IMR-90 (cell line): ENCODE measurements around the gene SH3GLB2. TPM values are rescaled to one million over a fixed set of nuclear protein-coding genes. Genes with fewer than 3 reads are reported as not detected.

Experiments
- ATAC-seq: fragments of 200-7000 bp; cut with Tn5 transposase; 2 replicates; pipeline ENCODE4 v1.9.1; 2020; ENCODE audit warnings: low read depth, mild to moderate bottlenecking, moderate library complexity
- BruUV-seq: library from RNA; stranded (reverse); fragments of 400-500 nt; replicated peaks from 2 replicates; lab custom pipeline; 2021; lab: Mats Ljungman, UMichigan
- CTCF ChIA-PET: fragments of 300-600 bp; formaldehyde crosslinking; extraction: SDS; loops from one replicate; lab custom pipeline; 2021; ENCODE audit warnings: antibody characterized with exemption; lab: Yijun Ruan, JAX
- POLR2A ChIA-PET: fragments of 300-600 bp; sonication (Branson Sonifier 250); formaldehyde crosslinking; loops from one replicate; lab custom pipeline; 2022; ENCODE audit warnings: antibody characterized with exemption; ENCODE audit not compliant: unreplicated experiment; lab: Charles Lee
- DNase-seq: peaks from one replicate; pipeline ENCODE4 v3.0.0; 2013
- H2AFZ ChIP-seq: replicated peaks from 2 replicates; pipeline ENCODE3; 2013; ENCODE audit warnings: low read length, mild to moderate bottlenecking; ENCODE audit not compliant: poor library complexity
- H2AK5ac ChIP-seq: 2 replicates; pipeline ENCODE4 v1.6.1; 2013; ENCODE audit warnings: low read depth, low read length, inconsistent platforms
- H2AK9ac ChIP-seq: replicated peaks from 2 replicates; pipeline ENCODE3; 2013; ENCODE audit warnings: mild to moderate bottlenecking, low read depth, low read length, moderate library complexity; ENCODE audit not compliant: poor library complexity
- H2BK120ac ChIP-seq: 2 replicates; pipeline ENCODE4 v1.6.1; 2013; ENCODE audit warnings: low read depth, low read length, inconsistent platforms
- H2BK15ac ChIP-seq: 3 replicates; pipeline ENCODE4 v1.6.1; 2013; ENCODE audit warnings: low read depth, low read length, inconsistent platforms
- H2BK20ac ChIP-seq: 2 replicates; pipeline ENCODE4 v1.6.1; 2013; ENCODE audit warnings: low read depth, mild to moderate bottlenecking, inconsistent platforms, low read length, moderate library complexity
- H2BK5ac ChIP-seq: 2 replicates; pipeline ENCODE4 v1.6.1; 2013; ENCODE audit warnings: mild to moderate bottlenecking, low read depth, low read length, inconsistent platforms; ENCODE audit not compliant: poor library complexity, severe bottlenecking
- H3K14ac ChIP-seq: replicated peaks from 2 replicates; pipeline ENCODE4 v1.6.1; 2013; ENCODE audit warnings: low read depth, low read length, inconsistent platforms
- H3K18ac ChIP-seq: 2 replicates; pipeline ENCODE4 v1.6.1; 2013; ENCODE audit warnings: low read depth, low read length, control low read depth
- H3K23ac ChIP-seq: 2 replicates; pipeline ENCODE4 v1.6.1; 2013; ENCODE audit warnings: low read depth, low read length, inconsistent platforms
- H3K27ac ChIP-seq: 2 replicates; pipeline ENCODE4 v1.5.1; 2013; ENCODE audit warnings: mild to moderate bottlenecking, control low read depth, low read length; ENCODE audit not compliant: insufficient read depth
- H3K27me3 ChIP-seq: 2 replicates; pipeline ENCODE4 v1.6.1; 2013; ENCODE audit warnings: low read length; ENCODE audit not compliant: control insufficient read depth, insufficient read depth
- H3K36me3 ChIP-seq: 2 replicates; pipeline ENCODE4 v1.6.1; 2013; ENCODE audit warnings: low read length, mixed read lengths; ENCODE audit not compliant: control insufficient read depth, insufficient read depth
- H3K4ac ChIP-seq: 2 replicates; pipeline ENCODE4 v1.6.1; 2013; ENCODE audit warnings: low read depth, low read length, inconsistent platforms
- H3K4me1 ChIP-seq: 2 replicates; pipeline ENCODE4 v1.6.1; 2013; ENCODE audit warnings: low read length, mixed read lengths; ENCODE audit not compliant: control insufficient read depth, insufficient read depth
- H3K4me2 ChIP-seq: 2 replicates; pipeline ENCODE4 v1.6.1; 2013; ENCODE audit warnings: low read depth, mild to moderate bottlenecking, control low read depth, low read length, moderate library complexity
- H3K4me3 ChIP-seq: 2 replicates; pipeline ENCODE4 v1.5.1; 2013; ENCODE audit warnings: low read depth, mild to moderate bottlenecking, control low read depth, low read length, moderate library complexity; ENCODE audit not compliant: insufficient read depth
- H3K56ac ChIP-seq: 2 replicates; pipeline ENCODE4 v1.6.1; 2013; ENCODE audit warnings: low read length, inconsistent platforms; ENCODE audit not compliant: insufficient read depth; ENCODE audit errors: extremely low read depth
- H3K79me1 ChIP-seq, 2 experiments: 2 replicates each; pipeline ENCODE4 v1.6.1; 2013; ENCODE audit warnings: low read length in 2 of 2, inconsistent platforms in 1 of 2, low read depth in 1 of 2
- H3K9ac ChIP-seq: 2 replicates; pipeline ENCODE4 v1.6.1; 2013; ENCODE audit warnings: low read depth, low read length, control low read depth
- H3K9me1 ChIP-seq: 2 replicates; pipeline ENCODE4 v1.6.1; 2013; ENCODE audit warnings: low read length, inconsistent platforms; ENCODE audit not compliant: insufficient read depth
- H3K9me3 ChIP-seq: 2 replicates; pipeline ENCODE4 v1.6.1; 2013; ENCODE audit warnings: low read length; ENCODE audit not compliant: control insufficient read depth, insufficient read depth
- H4K20me1 ChIP-seq: 2 replicates; pipeline ENCODE4 v1.6.1; 2013; ENCODE audit warnings: low read length, inconsistent platforms; ENCODE audit not compliant: insufficient read depth
- H4K5ac ChIP-seq: 2 replicates; pipeline ENCODE4 v1.6.1; 2013; ENCODE audit warnings: mild to moderate bottlenecking, low read depth, low read length, control low read depth
- H4K8ac ChIP-seq, 2 experiments: 2 replicates each; pipeline ENCODE4 v1.6.1; 2013; ENCODE audit warnings: low read depth in 2 of 2, low read length in 2 of 2, control low read depth in 1 of 2, inconsistent platforms in 1 of 2
- H4K91ac ChIP-seq: 2 replicates; pipeline ENCODE4 v1.6.1; 2013; ENCODE audit warnings: low read depth, low read length, inconsistent platforms; ENCODE audit not compliant: insufficient read depth
- BHLHE40 ChIP-seq: fragments of 150-350 bp; IDR thresholded peaks from 2 replicates; pipeline ENCODE4 v1.6.1; 2016; ENCODE audit warnings: mild to moderate bottlenecking, low read depth, low read length
- CEBPB ChIP-seq: IDR thresholded peaks from 2 replicates; pipeline ENCODE4 v1.6.1; 2012; ENCODE audit warnings: low read depth, low read length, improper control_type of control experiment
- CHD1 ChIP-seq: IDR thresholded peaks from 2 replicates; pipeline ENCODE4 v1.6.1; 2012; ENCODE audit warnings: low read depth, low read length, improper control_type of control experiment
- CTCF ChIP-seq: conservative IDR thresholded peaks from 2 replicates; pipeline ENCODE4 v1.5.1; 2012; ENCODE audit warnings: mild to moderate bottlenecking, low read depth, low read length, improper control_type of control experiment
- FOS ChIP-seq: fragments of 150-350 bp; IDR thresholded peaks from 2 replicates; pipeline ENCODE4 v1.6.1; 2016; ENCODE audit warnings: low read depth, low read length
- MAFK ChIP-seq: IDR thresholded peaks from 2 replicates; pipeline ENCODE4 v1.6.1; 2012; ENCODE audit warnings: low read depth, low read length, improper control_type of control experiment
- MAZ ChIP-seq: IDR thresholded peaks from 2 replicates; pipeline ENCODE4 v1.6.1; 2012; ENCODE audit warnings: low read depth, mild to moderate bottlenecking, low read length, improper control_type of control experiment, moderate library complexity, borderline replicate concordance
- NFE2L2 ChIP-seq: fragments of 150-350 bp; IDR thresholded peaks from 2 replicates; pipeline ENCODE4 v1.6.1; 2016; ENCODE audit warnings: low read depth, mild to moderate bottlenecking, low read length
- RAD21 ChIP-seq: IDR thresholded peaks from 2 replicates; pipeline ENCODE4 v1.6.1; 2012; ENCODE audit warnings: low read length, improper control_type of control experiment
- RCOR1 ChIP-seq: IDR thresholded peaks from 2 replicates; pipeline ENCODE4 v1.6.1; 2012; ENCODE audit warnings: mild to moderate bottlenecking, low read length, improper control_type of control experiment; ENCODE audit not compliant: insufficient replicate concordance
- RFX5 ChIP-seq: IDR thresholded peaks from 2 replicates; pipeline ENCODE4 v1.8.0; 2012; ENCODE audit warnings: low read depth, mild to moderate bottlenecking, low read length, moderate library complexity
- USF2 ChIP-seq: fragments of 150-350 bp; IDR thresholded peaks from 2 replicates; pipeline ENCODE4 v1.6.1; 2017; ENCODE audit warnings: mild to moderate bottlenecking, antibody characterized with exemption, low read length, low read depth
- WGBS, 2 experiments: methylation state at CpG; one replicate each; pipeline versions ENCODE4 v1.1.5 to v1.1.7; 2013; ENCODE audit warnings: missing lambda C conversion rate in 2 of 2; ENCODE audit not compliant: insufficient read length in 1 of 2; ENCODE audit errors: extremely low coverage in 2 of 2; 5-methylcytosine and 5-hydroxymethylcytosine counted together
- dilution Hi-C: fragments of 300-500 bp; cut with HindIII; formaldehyde crosslinking; loops from one replicate; pipeline ENCODE4 v1.14.3; 2018; ENCODE audit warnings: low sequenced_read_pairs; ENCODE audit not compliant: unreplicated experiment
- in situ Hi-C: fragments of 300-500 bp; cut with MboI; formaldehyde crosslinking; loops from 3 replicates; pipeline ENCODE4 v1.14.3; 2019; ENCODE audit warnings: low sequenced_read_pairs, inconsistent platforms, mixed read lengths
- intact Hi-C: fragments of 100-400 bp; cut with micrococcal nuclease; formaldehyde crosslinking; loops from 2 replicates; pipeline ENCODE4 v1.10.0; 2022
- polyA plus RNA-seq, 3 experiments: library from polyadenylated mRNA; depleted of rRNA; stranded (reverse); fragments of >200 nt; gene quantifications; 2 replicates each; pipeline ENCODE4 v1.2.3, GENCODE V29; 2012; ENCODE audit warnings: low replicate concordance in 1 of 3
- total RNA-seq: library from RNA; depleted of rRNA; stranded (reverse); fragments of >200 nt; gene quantifications from 2 replicates; pipeline ENCODE4 v1.2.3, GENCODE V29; 2012

SH3GLB2 gene
- total and polyA plus RNA-seq, 2 of the 4 experiments (the other 2 are of a cell fraction) = 36.4 to 68.4 TPM

GRCh38 chr9:129023036-129023907 is 4.9 kb downstream of the SH3GLB2 start:
- dilution Hi-C loops (no loop called here), intact Hi-C loops (no loop called here), in situ Hi-C loops (no loop called here)
- H3K9me3 ChIP-seq = no peaks in the 10 kb centered on the region
- H3K9me1 ChIP-seq = peaks cover 19% of the 10 kb centered on the region
- H3K36me3 ChIP-seq = no peaks in the 10 kb centered on the region
- TF ChIP-seq CTCF (no peak), RCOR1 (peak; percentile 100), USF2 (no peak), RAD21 (no peak), CHD1 (no peak), BHLHE40 (no peak), NFE2L2 (no peak), FOS (peak; percentile 58), MAFK (no peak), MAZ (peak; percentile 45; the same call in 1 of the 2 replicates), CEBPB (no peak), RFX5 (no peak)
- H2AK5ac ChIP-seq = peak overlapping the region; percentile 70; the same call in 1 of the 2 replicates
- H3K27me3 ChIP-seq = no peaks in the 10 kb centered on the region
- no peak overlapping the region; the same call in 1 of the 2 replicates for H3K18ac ChIP-seq
- H3K23ac ChIP-seq = peak overlapping the region; percentile 71; the same call in 1 of the 2 replicates
- peak overlapping the region; percentile 69 for H3K4ac ChIP-seq
- ATAC-seq (peak; percentile 28), DNase-seq (peak; percentile 79)
- WGBS, 2 experiments = 72% methylated on average over 10 of the region's 16 CpGs; no CpG with 5 or more reads in 1 of the 2 experiments
- peak overlapping the region; percentile 69 for H3K27ac ChIP-seq
- peaks cover 27% of the 10 kb centered on the region for H3K4me1 ChIP-seq
- peak overlapping the region; percentile 39; the same call in 1 of the 2 replicates for H3K4me2 ChIP-seq
- ChIA-PET CTCF (interaction anchor here (1.1 kb wide), 1 partner anchor 16 kb away, joined by 3 read pairs; no protein-coding TSS in a partner anchor), POLR2A (no interaction called here)
- BruUV-seq = no TSS peak
- no peak overlapping the region for H2BK120ac ChIP-seq
- H3K79me1 ChIP-seq = peaks cover 21 to 55% of the 10 kb centered on the region in 2 experiments
- no peak overlapping the region for H3K56ac ChIP-seq
- H2BK20ac ChIP-seq = peak overlapping the region; percentile 34; the same call in 1 of the 2 replicates
- peak overlapping the region; percentile 66; the same call in 1 of the 2 replicates for H3K14ac ChIP-seq
- H2BK15ac ChIP-seq = no peak overlapping the region; the same call in 2 of the 3 replicates
- H2AK9ac ChIP-seq = peak overlapping the region; percentile 79
- H4K8ac ChIP-seq = peak overlapping the region in 1 of 2 experiments; percentile 46; a peak in 1 of 4 replicates
- H3K4me3 ChIP-seq = no peak overlapping the region
- H3K9ac ChIP-seq = no peak overlapping the region
- H2AFZ ChIP-seq = peak overlapping the region; percentile 69
- H4K91ac ChIP-seq = no peak overlapping the region
- H4K5ac ChIP-seq = peak overlapping the region; percentile 67; the same call in 1 of the 2 replicates
- H4K20me1 ChIP-seq = peaks cover 20% of the 10 kb centered on the region
- peak overlapping the region; percentile 11 for H2BK5ac ChIP-seq
